Measurements from ENCODE around the gene B3GALT6. TPM values are rescaled to one million over a fixed set of nuclear protein-coding genes. Genes with fewer than 3 reads are reported as not detected.
"Not testable (repeated sequence)": the region's sequence is repeated elsewhere in the genome, so short reads cannot be mapped to it uniquely, and the experiment has no call there.

The B3GALT6 gene
- polyA plus RNA-seq, 1 experiment = 20.9 TPM

GRCh38 chr1:1245178-1245816, 13.3 kb downstream of the B3GALT6 start:
- CTCF ChIA-PET = interaction anchor here (2.5 kb wide), 1 partner anchor 123 kb away, joined by 10 read pairs; no protein-coding TSS in a partner anchor

GRCh38 chr1:1245817-1246576, 14.0 kb downstream of the B3GALT6 start:
- TF ChIP-seq CTCF (IDR thresholded peaks at IDR 0.05; ENCODE audit: insufficient read depth, low read depth, low read length) = no peak
- Histone ChIP-seq H3K36me3 (ENCODE audit: control insufficient read depth, insufficient read depth, low read length) (peaks cover 1% of the 10 kb centered on the region; the same call in 1 of the 2 replicates), H3K4me3 (ENCODE audit: low read depth, low read length) (no peak overlapping the region), H3K27me3 (ENCODE audit: control insufficient read depth, insufficient read depth, low read length) (no peaks in the 10 kb centered on the region)
- DNase-seq (ENCODE audit: low read depth) = no peak
- ChIA-PET POLR2A (no interaction called here), CTCF (interaction anchor here (2.5 kb wide), 1 partner anchor 124 kb away, joined by 10 read pairs; no protein-coding TSS in a partner anchor)

More at GRCh38 chr1:1245178-1245816, 13.3 kb downstream of the B3GALT6 start:
- no peak for DNase-seq (ENCODE audit: low read depth)
- POLR2A ChIA-PET = no interaction called here
- Histone ChIP-seq H3K27me3 (ENCODE audit: control insufficient read depth, insufficient read depth, low read length) (no peaks in the 10 kb centered on the region), H3K4me3 (ENCODE audit: low read depth, low read length) (no peak overlapping the region), H3K36me3 (ENCODE audit: control insufficient read depth, insufficient read depth, low read length) (no peaks in the 10 kb centered on the region; the same call in 1 of the 2 replicates)
- no peak for TF ChIP-seq CTCF (IDR thresholded peaks at IDR 0.05; ENCODE audit: insufficient read depth, low read depth, low read length)

- ChIA-PET POLR2A (no interaction called here), CTCF (interaction anchor here (2.5 kb wide), 1 partner anchor 125 kb away, joined by 10 read pairs; no protein-coding TSS in a partner anchor)
- no peak for TF ChIP-seq CTCF (IDR thresholded peaks at IDR 0.05; ENCODE audit: insufficient read depth, low read depth, low read length)
- Histone ChIP-seq H3K36me3 (ENCODE audit: control insufficient read depth, insufficient read depth, low read length) (peaks cover 1% of the 10 kb centered on the region; the same call in 1 of the 2 replicates), H3K27me3 (ENCODE audit: control insufficient read depth, insufficient read depth, low read length) (no peaks in the 10 kb centered on the region), H3K4me3 (ENCODE audit: low read depth, low read length) (no peak within 1 kb of the TSS)
- no peak for DNase-seq (ENCODE audit: low read depth)
Measured at GRCh38 chr1:1246577-1247340, 14.7 kb downstream of the B3GALT6 start, which contains the start of gene C1QTNF12. Gene C1QTNF12 (minus strand): TSS chr1:1246722. CDS start chr1:1246690, 32 bp downstream.

GRCh38 chr1:1247341-1247913, 15.4 kb downstream of the B3GALT6 start:
- DNase-seq (ENCODE audit: low read depth) = no peak
- peaks cover 2% of the 10 kb centered on the region for H3K36me3 ChIP-seq (ENCODE audit: control insufficient read depth, insufficient read depth, low read length)
- CTCF ChIA-PET = interaction anchor here (0.7 to 2.5 kb wide), 2 partner anchors 125 to 267 kb away, joined by 3 to 10 read pairs; no protein-coding TSS in a partner anchor
- H3K27me3 ChIP-seq (ENCODE audit: control insufficient read depth, insufficient read depth, low read length) = no peaks in the 10 kb centered on the region
- no peak for TF ChIP-seq CTCF (IDR thresholded peaks at IDR 0.05; ENCODE audit: insufficient read depth, low read depth, low read length)
- H3K4me3 ChIP-seq (ENCODE audit: low read depth, low read length) = no peak overlapping the region
- POLR2A ChIA-PET = no interaction called here

GRCh38 chr1:1248009-1248913, 16.2 kb downstream of the B3GALT6 start:
- DNase-seq (ENCODE audit: low read depth); POLR2A ChIA-PET; H3K36me3 ChIP-seq (ENCODE audit: control insufficient read depth, insufficient read depth, low read length); H3K4me3 ChIP-seq (ENCODE audit: low read depth, low read length); H3K27me3 ChIP-seq (ENCODE audit: control insufficient read depth, insufficient read depth, low read length): not testable (repeated sequence)
- CTCF ChIA-PET = interaction anchor here (0.7 kb wide), 1 partner anchor 268 kb away, joined by 3 read pairs; no protein-coding TSS in a partner anchor
